ENCODE measurements around the gene KIAA0513. TPM values are rescaled to one million over a fixed set of nuclear protein-coding genes. Genes with fewer than 3 reads are reported as not detected.

KIAA0513 gene
- total RNA-seq, 2 donors from 2014 or later, result 13.4 to 50.1 TPM

- DNase-seq (ENCODE audit: low spot score) (peak; percentile 32), ATAC-seq (ENCODE audit: insufficient number of reproducible peaks, low FRiP score, low read depth) (peak; percentile 75)
These were observed 22.9 kb upstream of the KIAA0513 start for GRCh38 chr16:85004587-85005205.

GRCh38 chr16:85005285-85006069 lies 22.1 kb upstream of the KIAA0513 start:
- Histone ChIP-seq H3K4me3 (peak overlapping the region; percentile 58), H3K36me3 (no peaks in the 10 kb centered on the region), H3K4me1 (ENCODE audit: control insufficient read depth in 1 of 2, low read depth in 2 of 2) (peaks cover 61 to 98% of the 10 kb centered on the region in 2 donors), H3K27ac (peak overlapping the region; percentile 91 to 97), H3K27me3 (replicated peaks; ENCODE audit: insufficient read depth) (no peaks in the 10 kb centered on the region), H3K9me3 (no peaks in the 10 kb centered on the region)
- ATAC-seq (ENCODE audit: insufficient number of reproducible peaks, low FRiP score, low read depth), result peak; percentile 49
- no peak for TF ChIP-seq CTCF (IDR thresholded peaks at IDR 0.05)
- DNase-seq (ENCODE audit: low spot score), result no peak

More at GRCh38 chr16:85004587-85005205, 22.9 kb upstream of the KIAA0513 start:
- H3K4me3 ChIP-seq, result peak overlapping the region; percentile 58
- no peak for TF ChIP-seq CTCF (IDR thresholded peaks at IDR 0.05)
- H3K36me3 ChIP-seq, result no peaks in the 10 kb centered on the region
- no peaks in the 10 kb centered on the region for H3K9me3 ChIP-seq
- peak overlapping the region; percentile 91 to 97 for H3K27ac ChIP-seq
- no peaks in the 10 kb centered on the region for H3K27me3 ChIP-seq (replicated peaks; ENCODE audit: insufficient read depth)
- peaks cover 59 to 95% of the 10 kb centered on the region in 2 donors for H3K4me1 ChIP-seq (ENCODE audit: control insufficient read depth in 1 of 2, low read depth in 2 of 2)

- H3K4me1 ChIP-seq (ENCODE audit: control insufficient read depth in 1 of 2, low read depth in 2 of 2), result peaks cover 57 to 87% of the 10 kb centered on the region in 2 donors
- H3K36me3 ChIP-seq, result no peaks in the 10 kb centered on the region
- no peak for DNase-seq (ENCODE audit: low spot score)
- H3K9me3 ChIP-seq, result no peaks in the 10 kb centered on the region
- ATAC-seq (ENCODE audit: insufficient number of reproducible peaks, low FRiP score, low read depth), result no peak
- H3K27ac ChIP-seq, result peak overlapping the region in 1 of 2 donors; percentile 97
- H3K27me3 ChIP-seq (replicated peaks; ENCODE audit: insufficient read depth), result no peaks in the 10 kb centered on the region
- H3K4me3 ChIP-seq, result no peak overlapping the region
- no peak for TF ChIP-seq CTCF (IDR thresholded peaks at IDR 0.05)
These were observed 21.0 kb upstream of the KIAA0513 start for GRCh38 chr16:85006639-85007038.

GRCh38 chr16:85007496-85008214 lies 19.9 kb upstream of the KIAA0513 start:
- Histone ChIP-seq H3K9me3 (no peaks in the 10 kb centered on the region), H3K36me3 (no peaks in the 10 kb centered on the region), H3K4me3 (no peak overlapping the region), H3K27me3 (replicated peaks; ENCODE audit: insufficient read depth) (no peaks in the 10 kb centered on the region), H3K4me1 (ENCODE audit: control insufficient read depth in 1 of 2, low read depth in 2 of 2) (peaks cover 51 to 83% of the 10 kb centered on the region in 2 donors), H3K27ac (peak overlapping the region; percentile 12 to 97)
- TF ChIP-seq CTCF (IDR thresholded peaks at IDR 0.05), result no peak
- no peak for ATAC-seq (ENCODE audit: insufficient number of reproducible peaks, low FRiP score, low read depth)
- DNase-seq (ENCODE audit: low spot score), result no peak

DNA sequence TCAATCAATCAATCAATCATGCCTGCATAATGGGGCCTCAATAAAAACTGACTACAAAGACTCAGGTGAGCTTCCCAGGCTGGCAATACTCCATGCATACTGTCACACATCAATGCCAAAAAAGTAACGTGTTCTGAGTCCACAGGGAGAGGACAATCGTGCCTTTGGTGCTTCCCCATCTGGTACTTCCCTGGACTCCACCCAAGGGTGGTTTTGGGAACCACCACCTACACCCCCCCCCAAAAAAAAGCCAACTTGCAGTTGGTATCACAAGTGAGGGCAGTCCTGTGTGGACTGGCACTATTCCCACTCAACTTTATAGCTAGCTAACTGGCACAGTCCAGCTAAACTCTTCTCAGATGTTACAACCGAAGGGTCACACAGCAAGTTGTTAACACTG lies 19.3 kb upstream of the KIAA0513 start:
- TF ChIP-seq CTCF (IDR thresholded peaks at IDR 0.05), result no peak
- Histone ChIP-seq H3K4me1 (ENCODE audit: control insufficient read depth in 1 of 2, low read depth in 2 of 2) (peaks cover 51 to 77% of the 10 kb centered on the region in 2 donors), H3K27me3 (replicated peaks; ENCODE audit: insufficient read depth) (no peaks in the 10 kb centered on the region), H3K36me3 (no peaks in the 10 kb centered on the region), H3K27ac (peak overlapping the region in 1 of 2 donors; percentile 37), H3K9me3 (no peaks in the 10 kb centered on the region), H3K4me3 (no peak overlapping the region)
- DNase-seq (ENCODE audit: low spot score), result no peak
- no peak for ATAC-seq (ENCODE audit: insufficient number of reproducible peaks, low FRiP score, low read depth)
